ENCODE results near the gene THSD7B.

THSD7B gene

GRCh38 chr2:136919682-136920081 lies 154.3 kb downstream of the THSD7B start:
- no peak for TF ChIP-seq CTCF (IDR thresholded peaks at IDR 0.05)

- TF ChIP-seq CTCF (IDR thresholded peaks at IDR 0.05) = no peak
Measured at GRCh38 chr2:136920652-136921333, 155.4 kb downstream of the THSD7B start.

- no peak for TF ChIP-seq CTCF (IDR thresholded peaks at IDR 0.05)
Measured at GRCh38 chr2:136927156-136927555, 161.8 kb downstream of the THSD7B start.

GRCh38 chr2:136929531-136929930 lies 164.2 kb downstream of the THSD7B start:
- no peak for TF ChIP-seq CTCF (IDR thresholded peaks at IDR 0.05)

- 0 out of 2 replicates have a peak, but pooled peaks have one; percentile 32 for TF ChIP-seq CTCF (IDR thresholded peaks at IDR 0.05)
Measured at GRCh38 chr2:136932700-136933099, 167.4 kb downstream of the THSD7B start.

- TF ChIP-seq CTCF (IDR thresholded peaks at IDR 0.05) = no peak
Measured at GRCh38 chr2:136935119-136935518, 169.8 kb downstream of the THSD7B start.

GRCh38 chr2:136956050-136956449 lies 190.7 kb downstream of the THSD7B start:
- TF ChIP-seq CTCF (IDR thresholded peaks at IDR 0.05) = no peak

GRCh38 chr2:136957044-136957443 lies 191.7 kb downstream of the THSD7B start:
- no peak for TF ChIP-seq CTCF (IDR thresholded peaks at IDR 0.05)
